ENCODE measurements around the gene MUC3A.
"Not testable (repeated sequence)": the region's sequence is repeated elsewhere in the genome, so short reads cannot be mapped to it uniquely, and the experiment has no call there.

GRCh38 chr7:100919335-100919734 is 30.0 kb upstream of the MUC3A start:
- TF ChIP-seq, protein P1, sequence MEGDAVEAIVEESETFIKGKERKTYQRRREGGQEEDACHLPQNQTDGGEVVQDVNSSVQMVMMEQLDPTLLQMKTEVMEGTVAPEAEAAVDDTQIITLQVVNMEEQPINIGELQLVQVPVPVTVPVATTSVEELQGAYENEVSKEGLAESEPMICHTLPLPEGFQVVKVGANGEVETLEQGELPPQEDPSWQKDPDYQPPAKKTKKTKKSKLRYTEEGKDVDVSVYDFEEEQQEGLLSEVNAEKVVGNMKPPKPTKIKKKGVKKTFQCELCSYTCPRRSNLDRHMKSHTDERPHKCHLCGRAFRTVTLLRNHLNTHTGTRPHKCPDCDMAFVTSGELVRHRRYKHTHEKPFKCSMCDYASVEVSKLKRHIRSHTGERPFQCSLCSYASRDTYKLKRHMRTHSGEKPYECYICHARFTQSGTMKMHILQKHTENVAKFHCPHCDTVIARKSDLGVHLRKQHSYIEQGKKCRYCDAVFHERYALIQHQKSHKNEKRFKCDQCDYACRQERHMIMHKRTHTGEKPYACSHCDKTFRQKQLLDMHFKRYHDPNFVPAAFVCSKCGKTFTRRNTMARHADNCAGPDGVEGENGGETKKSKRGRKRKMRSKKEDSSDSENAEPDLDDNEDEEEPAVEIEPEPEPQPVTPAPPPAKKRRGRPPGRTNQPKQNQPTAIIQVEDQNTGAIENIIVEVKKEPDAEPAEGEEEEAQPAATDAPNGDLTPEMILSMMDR (IDR thresholded peaks at IDR 0.05), result not testable (repeated sequence)
- TF ChIP-seq POLR2A (IDR thresholded peaks at IDR 0.05), result not testable (repeated sequence)

All from prostate gland (tissue), 2 donors.